T-helper 2 cell (primary cell): ENCODE measurements around the gene BOC.

Experiments used
- DNase-seq, 5 experiments: peaks; one replicate each; pipeline versions ENCODE4 v3.0.0 to v3.0.0-alpha.2; 2012 to 2022

BOC gene

GRCh38 chr3:113226491-113226890 is 15.1 kb downstream of the BOC start:
- no peak for DNase-seq

- DNase-seq = no peak
These were observed 15.8 kb downstream of the BOC start for GRCh38 chr3:113227146-113227545.

GRCh38 chr3:113228498-113229286 is 17.3 kb downstream of the BOC start:
- no peak for DNase-seq

- DNase-seq = no peak
These were observed 20.0 kb downstream of the BOC start for GRCh38 chr3:113231391-113231790.

GRCh38 chr3:113231827-113232253 is 20.5 kb downstream of the BOC start:
- no peak for DNase-seq

GRCh38 chr3:113232342-113232741 is 21.0 kb downstream of the BOC start:
- DNase-seq = no peak

- DNase-seq = no peak
These were observed 22.1 kb downstream of the BOC start for GRCh38 chr3:113233497-113233896.

GRCh38 chr3:113234028-113234427 is 22.7 kb downstream of the BOC start:
- no peak for DNase-seq

GRCh38 chr3:113234688-113235260 is 23.4 kb downstream of the BOC start:
- no peak for DNase-seq

- no peak for DNase-seq
These were observed 27.1 kb downstream of the BOC start for GRCh38 chr3:113238503-113238902.

- no peak for DNase-seq
These were observed 29.5 kb downstream of the BOC start for GRCh38 chr3:113240841-113241240.

GRCh38 chr3:113241292-113242095 is 30.1 kb downstream of the BOC start:
- no peak for DNase-seq

- DNase-seq = no peak
These were observed 30.8 kb downstream of the BOC start for GRCh38 chr3:113242096-113242581.

GRCh38 chr3:113243071-113243470 is 31.7 kb downstream of the BOC start:
- no peak for DNase-seq

GRCh38 chr3:113243846-113244245 is 32.5 kb downstream of the BOC start:
- no peak for DNase-seq

GRCh38 chr3:113245761-113246161 is 34.4 kb downstream of the BOC start:
- DNase-seq = no peak

GRCh38 chr3:113247068-113247467 is 35.7 kb downstream of the BOC start:
- no peak for DNase-seq

- DNase-seq = no peak
These were observed 36.5 kb downstream of the BOC start for GRCh38 chr3:113247675-113248458.

GRCh38 chr3:113249111-113249510 is 37.8 kb downstream of the BOC start:
- no peak for DNase-seq

GRCh38 chr3:113249601-113250000 is 38.2 kb downstream of the BOC start:
- no peak for DNase-seq

GRCh38 chr3:113250566-113250965 is 39.2 kb downstream of the BOC start:
- no peak for DNase-seq

GRCh38 chr3:113251817-113252216 is 40.5 kb downstream of the BOC start:
- no peak for DNase-seq

GRCh38 chr3:113252553-113252952 is 41.2 kb downstream of the BOC start:
- no peak for DNase-seq
